Heart left ventricle (tissue), 13 donors: ENCODE results near the gene ISLR2.

ENCODE experiments used
- POLR2A ChIP-seq, 2 donors: fragments of 450-650 bp; IDR thresholded peaks; one replicate each; pipeline ENCODE4 v1.6.1; 2017; ENCODE audit warnings: antibody characterized with exemption in 2 of 2, mild to moderate bottlenecking in 2 of 2, moderate library complexity in 2 of 2
- TF ChIP-seq, protein P1 (sequence below), 12 donors: fragments of 200-600 bp; sonication (generic) in 4 of 12; IDR thresholded peaks; one replicate each; pipeline versions ENCODE4 v1.5.0 to v1.8.0; 2018 to 2022; ENCODE audit warnings: antibody characterized with exemption in 12 of 12, mild to moderate bottlenecking in 5 of 12
- donor health status: ischemic (EF 13 %, LVEDD 7.1; RV severe dilation, severe dysfunction).
- donor health status: DM: no; HTN: yes; CAD: no.
- donor health status: DM: no; HTN: no; CAD: no.
- donor health status: ischemic (EF 25% LVEDD 6.9; RV normal size, moderate dysfunction).
- donor health status: ischemic (EF 25% LVEDD 5.7; RV mildly dilated, moderate dysfunction).
- donor health status: ischemic (EF 35%, LVEDD 5.7; RV mildly dilated, moderate dysfunction).
- donor health status: nonischemic (EF 11% LVEDD 7.7; RV severe dilation, severe dysfunction).
- donor health status: DM: yes; HTN: yes; CAD: no.
- donor health status: PGD.
- donor health status: ischemic (EF 29% LVEDD 5.4; RV normal size, mild dysfunction).
- donor health status: nonischemic (EF 23%, LVEDD 6.1; RV moderate dilation, normal function).

DNA sequence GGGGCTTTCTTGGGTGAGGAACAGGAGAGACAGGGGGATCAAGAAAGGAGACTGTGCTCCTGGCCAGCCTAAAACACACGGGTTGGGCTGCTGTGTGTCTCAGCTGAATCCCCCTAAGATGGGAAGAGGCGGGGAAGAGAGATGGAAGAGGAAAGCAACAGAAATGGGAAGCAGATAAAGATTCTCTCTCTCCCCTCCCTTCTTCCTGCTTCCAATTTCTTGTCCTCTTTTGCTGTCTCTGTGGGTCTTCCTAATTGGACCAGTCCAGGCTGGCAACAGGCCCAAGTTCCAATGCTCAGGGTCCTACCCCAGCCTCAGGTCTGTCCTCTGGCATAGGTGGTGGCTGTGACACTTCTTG lies 7.1 kb downstream of the ISLR2 start:
- TF ChIP-seq, protein P1, sequence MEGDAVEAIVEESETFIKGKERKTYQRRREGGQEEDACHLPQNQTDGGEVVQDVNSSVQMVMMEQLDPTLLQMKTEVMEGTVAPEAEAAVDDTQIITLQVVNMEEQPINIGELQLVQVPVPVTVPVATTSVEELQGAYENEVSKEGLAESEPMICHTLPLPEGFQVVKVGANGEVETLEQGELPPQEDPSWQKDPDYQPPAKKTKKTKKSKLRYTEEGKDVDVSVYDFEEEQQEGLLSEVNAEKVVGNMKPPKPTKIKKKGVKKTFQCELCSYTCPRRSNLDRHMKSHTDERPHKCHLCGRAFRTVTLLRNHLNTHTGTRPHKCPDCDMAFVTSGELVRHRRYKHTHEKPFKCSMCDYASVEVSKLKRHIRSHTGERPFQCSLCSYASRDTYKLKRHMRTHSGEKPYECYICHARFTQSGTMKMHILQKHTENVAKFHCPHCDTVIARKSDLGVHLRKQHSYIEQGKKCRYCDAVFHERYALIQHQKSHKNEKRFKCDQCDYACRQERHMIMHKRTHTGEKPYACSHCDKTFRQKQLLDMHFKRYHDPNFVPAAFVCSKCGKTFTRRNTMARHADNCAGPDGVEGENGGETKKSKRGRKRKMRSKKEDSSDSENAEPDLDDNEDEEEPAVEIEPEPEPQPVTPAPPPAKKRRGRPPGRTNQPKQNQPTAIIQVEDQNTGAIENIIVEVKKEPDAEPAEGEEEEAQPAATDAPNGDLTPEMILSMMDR (IDR thresholded peaks at IDR 0.05): no peak
- no peak for TF ChIP-seq POLR2A (IDR thresholded peaks at IDR 0.05)
